Skeletal muscle satellite cell (primary cell): ENCODE data around the gene C3orf52.

ENCODE experiments used
- H3K27me3 ChIP-seq: 2 replicates; pipeline ENCODE4 v1.7.0; 2013; ENCODE audit warnings: low read length; ENCODE audit not compliant: control insufficient read depth, insufficient read depth
- H3K36me3 ChIP-seq: 2 replicates; pipeline ENCODE4 v1.7.0; 2013; ENCODE audit warnings: mild to moderate bottlenecking, control low read depth, low read length; ENCODE audit not compliant: insufficient read depth
- H3K4me1 ChIP-seq: 2 replicates; pipeline ENCODE4 v1.7.0; 2013; ENCODE audit warnings: low read length; ENCODE audit not compliant: control insufficient read depth, insufficient read depth
- H3K4me2 ChIP-seq: 2 replicates; pipeline ENCODE4 v1.7.0; 2013; ENCODE audit warnings: mild to moderate bottlenecking, low read length
- H3K4me3 ChIP-seq: 2 replicates; pipeline ENCODE4 v1.7.0; 2013; ENCODE audit warnings: low read length
- H3K9ac ChIP-seq: 2 replicates; pipeline ENCODE4 v1.7.0; 2013; ENCODE audit warnings: mild to moderate bottlenecking, low read depth, low read length, moderate library complexity
- H3K9me3 ChIP-seq: replicated peaks from 2 replicates; pipeline ENCODE4 v1.7.0; 2013; ENCODE audit warnings: mild to moderate bottlenecking, control low read depth, low read length

Gene C3orf52

DNA sequence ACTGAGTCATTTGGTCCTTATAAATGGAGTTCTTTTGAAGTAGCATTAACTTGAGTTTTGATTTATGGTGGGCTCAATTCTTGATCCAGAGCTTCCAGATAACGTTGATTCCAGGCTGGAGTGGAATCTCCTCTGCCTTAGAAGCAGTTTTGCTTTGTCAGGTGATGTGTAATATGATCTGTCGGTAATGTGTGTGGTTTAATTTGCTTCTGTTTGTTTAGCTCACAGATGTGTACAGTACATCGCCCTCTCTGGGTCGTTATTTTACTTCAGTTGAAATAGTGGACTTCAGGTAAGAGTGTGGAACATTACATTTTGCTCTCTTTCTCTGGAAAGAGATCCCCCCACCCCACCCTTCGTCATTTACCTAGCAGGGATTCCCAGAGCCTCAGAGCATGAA, 23.1 kb downstream of the C3orf52 start:
- Histone ChIP-seq H3K36me3 (peaks cover 2% of the 10 kb centered on the region), H3K9me3 (no peaks in the 10 kb centered on the region), H3K4me3 (no peak overlapping the region), H3K4me1 (no peaks in the 10 kb centered on the region), H3K4me2 (no peak overlapping the region), H3K9ac (no peak overlapping the region), H3K27me3 (no peaks in the 10 kb centered on the region)

DNA sequence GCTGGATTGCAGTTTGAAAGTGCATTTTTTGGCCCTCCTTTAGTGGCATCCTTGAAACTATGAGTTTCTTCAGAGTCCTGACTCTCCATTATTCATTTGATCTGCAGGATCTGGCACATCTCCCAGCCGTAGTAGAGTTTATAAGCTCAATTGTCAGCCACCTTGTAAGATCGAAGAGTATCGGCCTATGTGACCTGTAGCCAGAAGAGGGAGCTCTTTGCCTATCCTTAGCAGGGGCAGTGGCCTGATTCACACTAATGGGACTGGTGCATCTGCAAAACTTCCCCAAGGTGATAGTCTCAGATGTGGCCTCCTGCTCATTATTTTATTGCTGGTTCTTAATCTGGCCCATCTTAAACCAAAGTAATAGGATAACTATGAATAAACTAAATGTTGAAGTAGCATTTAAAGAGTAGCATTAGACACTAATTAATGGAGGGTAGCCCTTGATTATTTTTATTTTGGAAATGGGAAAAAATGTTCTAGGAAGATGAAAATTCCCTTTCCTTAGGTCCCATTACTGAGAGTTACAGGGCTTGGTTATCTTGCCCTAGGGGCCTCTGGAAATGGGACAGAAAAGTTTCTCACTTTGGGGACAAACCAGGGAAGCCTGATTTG, 25.7 kb downstream of the C3orf52 start:
- Histone ChIP-seq H3K4me2 (no peak overlapping the region), H3K9ac (no peak overlapping the region), H3K9me3 (no peaks in the 10 kb centered on the region), H3K4me1 (no peaks in the 10 kb centered on the region), H3K27me3 (no peaks in the 10 kb centered on the region), H3K4me3 (no peak overlapping the region), H3K36me3 (peaks cover 7% of the 10 kb centered on the region)

DNA sequence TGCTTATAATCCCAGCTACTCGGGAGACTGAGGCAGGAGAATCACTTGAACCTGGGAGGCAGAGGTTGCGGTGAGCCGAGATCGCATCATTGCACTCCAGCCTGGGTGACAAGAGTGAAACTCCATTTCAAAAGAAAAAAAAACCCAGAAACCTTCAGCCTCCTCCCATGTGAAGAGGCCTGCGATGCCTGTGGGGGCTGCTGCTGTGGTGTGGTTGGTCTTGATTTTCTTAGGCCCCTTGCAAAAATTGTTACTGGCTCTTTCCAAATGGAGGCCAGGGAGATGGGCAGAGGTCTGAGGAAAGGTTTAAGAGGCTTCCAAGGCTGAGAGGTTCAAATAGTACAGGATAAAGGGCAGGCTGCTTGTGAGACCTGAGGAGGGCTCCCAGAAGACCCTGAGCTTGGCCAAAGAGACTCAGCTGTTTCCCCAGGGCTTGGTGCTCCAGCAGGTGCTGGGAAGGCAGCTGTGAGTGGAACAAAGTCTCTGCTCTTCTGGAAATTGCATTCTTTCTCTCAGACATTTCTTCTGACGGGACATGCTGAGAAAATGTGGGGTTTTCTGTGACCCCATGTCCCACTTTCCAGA, 28.5 kb downstream of the C3orf52 start:
- H3K36me3 ChIP-seq: peaks cover 7% of the 10 kb centered on the region
- no peaks in the 10 kb centered on the region for H3K4me1 ChIP-seq
- H3K27me3 ChIP-seq: no peaks in the 10 kb centered on the region
- H3K9me3 ChIP-seq: no peaks in the 10 kb centered on the region
- no peak overlapping the region for H3K9ac ChIP-seq
- no peak overlapping the region for H3K4me2 ChIP-seq
- H3K4me3 ChIP-seq: no peak overlapping the region

DNA sequence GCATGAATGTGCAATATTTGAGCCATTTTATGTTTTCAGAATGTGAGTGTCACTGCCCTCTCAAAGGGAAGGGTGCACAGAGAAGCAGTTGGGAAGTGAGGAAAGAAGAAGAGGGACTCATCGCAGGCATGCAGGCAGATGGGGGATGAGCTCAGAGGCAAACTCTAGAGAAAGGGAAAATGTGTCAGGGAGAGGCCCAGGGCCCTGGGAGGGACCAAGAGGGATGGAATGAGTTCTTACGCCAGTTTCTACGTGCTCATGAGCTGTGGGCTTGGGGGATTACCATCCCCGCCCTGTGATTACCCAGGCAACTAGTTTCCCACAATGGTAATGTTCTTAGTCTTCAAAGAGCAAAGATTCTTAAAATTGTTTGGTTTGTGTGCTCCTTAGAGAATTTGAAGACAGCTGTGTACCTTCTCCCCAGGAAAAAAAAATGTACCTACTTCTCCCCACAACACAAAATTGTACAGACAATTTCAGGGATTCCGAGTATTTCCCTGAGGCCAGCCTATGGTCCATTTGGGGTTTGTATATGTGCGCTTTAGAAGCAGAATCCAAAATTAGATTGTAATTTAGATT, 29.1 kb downstream of the C3orf52 start:
- no peak overlapping the region for H3K4me2 ChIP-seq
- H3K4me3 ChIP-seq: no peak overlapping the region
- no peak overlapping the region for H3K9ac ChIP-seq
- H3K36me3 ChIP-seq: peaks cover 8% of the 10 kb centered on the region
- H3K4me1 ChIP-seq: no peaks in the 10 kb centered on the region
- no peaks in the 10 kb centered on the region for H3K27me3 ChIP-seq
- H3K9me3 ChIP-seq: no peaks in the 10 kb centered on the region

DNA sequence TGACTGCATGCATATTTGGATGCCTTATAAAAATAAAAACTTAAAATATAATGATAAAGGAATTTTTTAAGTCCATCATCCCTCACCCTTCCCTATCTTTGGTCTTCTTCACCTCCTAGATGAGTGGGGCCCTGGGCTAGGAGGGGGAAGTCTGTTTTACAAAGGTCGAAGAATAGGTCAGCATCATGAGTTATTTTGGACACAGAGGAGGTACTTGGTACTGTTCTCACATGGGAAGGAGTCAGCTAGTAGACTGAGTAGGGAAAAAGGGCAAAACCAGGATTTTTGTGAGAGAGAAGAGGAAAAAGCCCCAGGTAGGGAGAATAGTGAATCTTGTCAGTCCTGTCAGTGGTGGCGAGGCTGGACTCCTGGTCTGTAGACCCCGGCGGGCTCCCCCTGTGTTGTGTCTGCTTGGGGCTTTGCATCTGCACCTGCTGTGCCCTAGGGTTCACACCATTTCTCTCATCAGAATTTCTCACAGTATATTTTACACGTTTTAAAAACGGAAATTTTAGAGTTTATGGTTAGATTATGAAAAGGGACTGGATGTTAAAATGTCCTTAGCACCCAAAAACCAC, 29.7 kb downstream of the C3orf52 start:
- no peak overlapping the region for H3K4me3 ChIP-seq
- no peaks in the 10 kb centered on the region for H3K27me3 ChIP-seq
- H3K4me1 ChIP-seq: no peaks in the 10 kb centered on the region
- no peak overlapping the region for H3K4me2 ChIP-seq
- no peaks in the 10 kb centered on the region for H3K9me3 ChIP-seq
- H3K9ac ChIP-seq: no peak overlapping the region
- H3K36me3 ChIP-seq: peaks cover 8% of the 10 kb centered on the region

DNA sequence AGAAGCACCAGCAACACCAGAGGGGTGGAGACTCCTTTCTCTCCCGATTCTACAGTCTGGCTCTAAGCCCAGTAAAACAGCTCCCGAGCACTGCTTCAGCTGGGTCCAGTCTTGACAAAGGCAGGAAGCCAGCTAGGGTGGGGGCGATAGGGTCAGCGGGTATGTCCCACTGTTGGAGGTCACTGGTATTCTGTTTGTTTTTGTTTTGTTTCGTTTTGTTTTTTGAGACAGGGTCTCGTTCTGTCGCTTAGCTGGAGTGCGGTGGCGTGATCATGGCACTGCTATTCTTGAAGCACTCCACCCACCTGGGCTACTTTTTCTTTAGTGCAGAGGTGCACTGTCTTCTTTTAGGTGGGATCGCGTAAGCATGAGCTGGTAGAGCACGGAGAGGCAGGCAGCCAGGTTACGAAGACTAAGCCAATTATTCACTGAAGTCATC, 30.6 kb downstream of the C3orf52 start:
- Histone ChIP-seq H3K4me2 (no peak overlapping the region), H3K36me3 (peaks cover 11% of the 10 kb centered on the region), H3K4me3 (no peak overlapping the region), H3K4me1 (no peaks in the 10 kb centered on the region), H3K9me3 (no peaks in the 10 kb centered on the region), H3K9ac (no peak overlapping the region), H3K27me3 (no peaks in the 10 kb centered on the region)

DNA sequence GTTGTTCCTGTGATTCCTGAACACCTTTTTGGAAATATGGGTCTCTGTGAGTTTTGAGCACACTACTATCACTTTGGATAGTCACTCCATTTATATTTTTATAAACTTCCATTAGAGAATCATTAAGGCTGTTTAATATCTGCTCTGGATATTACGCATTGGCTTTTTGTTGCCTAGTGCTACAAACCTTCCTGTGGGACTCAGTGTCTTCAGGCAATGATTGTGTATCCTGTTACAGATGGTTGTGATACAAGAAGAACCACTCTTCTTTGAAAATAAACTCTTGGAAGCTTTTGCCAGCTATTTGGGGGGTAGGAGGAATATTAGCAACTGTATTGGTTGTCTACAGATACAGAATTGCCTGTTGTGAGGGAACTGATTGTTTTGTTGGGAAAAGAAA, 31.2 kb downstream of the C3orf52 start:
- Histone ChIP-seq H3K9me3 (no peaks in the 10 kb centered on the region), H3K36me3 (peaks cover 11% of the 10 kb centered on the region), H3K4me3 (no peak overlapping the region), H3K9ac (no peak overlapping the region), H3K27me3 (no peaks in the 10 kb centered on the region), H3K4me2 (no peak overlapping the region), H3K4me1 (no peaks in the 10 kb centered on the region)

DNA sequence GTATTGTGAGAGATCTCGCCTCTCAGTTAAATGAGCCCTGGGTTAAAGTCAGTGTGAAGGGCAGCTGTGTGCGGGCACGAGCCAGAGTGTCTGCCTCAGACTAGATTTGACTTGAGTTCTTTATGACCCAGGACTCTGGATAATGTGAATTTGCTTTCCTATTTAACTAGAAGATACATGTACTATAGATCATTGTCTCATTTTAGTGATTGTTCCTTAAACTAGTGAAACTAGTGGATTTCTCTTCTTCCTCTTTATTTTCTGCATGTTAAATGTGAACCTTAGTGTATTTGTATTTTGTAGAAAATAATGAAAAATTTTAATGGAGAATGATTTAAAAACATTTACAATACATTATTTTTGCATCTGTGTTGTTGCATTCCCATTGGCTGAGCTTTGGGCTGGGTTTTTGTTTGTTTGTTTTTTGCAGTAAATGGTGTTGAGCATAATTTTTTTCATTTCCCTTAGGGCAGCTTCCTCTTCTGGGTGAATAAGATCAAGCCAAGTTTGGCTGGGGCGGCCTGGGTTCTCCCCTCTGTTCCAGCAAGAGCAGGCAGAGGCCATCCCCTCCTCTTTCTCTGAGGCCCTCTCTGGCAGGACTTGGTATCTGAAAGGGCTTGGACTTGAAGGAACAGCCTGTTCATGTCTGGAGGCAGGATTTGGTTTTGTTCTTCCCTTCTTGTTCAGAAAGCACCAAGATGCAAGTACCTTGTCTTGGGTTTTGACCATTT, 31.8 kb downstream of the C3orf52 start:
- peaks cover 11% of the 10 kb centered on the region for H3K36me3 ChIP-seq

DNA sequence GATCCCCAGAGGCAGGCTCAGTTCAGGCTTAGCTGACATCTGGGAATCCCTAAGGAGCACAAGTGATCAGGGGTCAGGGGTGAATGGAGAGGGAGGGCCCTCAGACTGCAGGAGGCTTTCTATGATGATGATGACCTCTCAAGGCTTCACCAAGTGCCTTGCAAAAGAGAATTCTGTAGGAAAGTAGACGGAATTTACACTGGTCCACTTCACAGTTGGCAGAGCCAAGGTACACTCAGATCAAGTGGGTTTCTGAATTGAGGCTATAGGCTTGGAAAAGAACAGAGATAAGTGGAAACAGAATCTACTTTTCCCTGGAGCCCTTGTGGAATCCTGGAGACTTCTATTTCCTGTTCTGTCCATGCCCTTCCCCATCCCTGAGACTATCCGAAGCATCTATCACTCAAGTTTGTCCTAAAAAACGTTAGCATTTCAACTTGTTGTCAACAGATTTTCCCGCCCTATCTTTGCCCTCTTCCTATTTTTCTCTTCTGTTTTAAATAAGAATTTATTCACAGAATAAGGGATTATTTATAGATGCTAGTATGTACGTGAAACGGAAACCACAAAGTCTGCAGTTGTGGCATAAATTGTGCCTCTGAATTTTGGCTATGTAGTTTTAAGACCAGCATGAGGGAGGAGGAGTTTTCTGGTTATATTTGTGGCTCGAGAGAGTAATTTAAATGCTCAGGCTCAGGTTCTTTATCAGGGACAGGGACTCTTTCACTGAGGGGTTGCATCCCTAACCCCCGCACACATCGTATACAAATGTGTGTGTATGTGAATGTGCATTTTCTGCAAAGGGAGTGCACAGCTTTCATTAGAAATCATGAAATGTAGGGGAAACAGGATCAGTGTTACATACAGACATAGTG, 34.0 kb downstream of the C3orf52 start:
- H3K4me1 ChIP-seq: no peaks in the 10 kb centered on the region
- no peak overlapping the region for H3K4me2 ChIP-seq
- no peaks in the 10 kb centered on the region for H3K27me3 ChIP-seq
- peaks cover 11% of the 10 kb centered on the region for H3K36me3 ChIP-seq
- no peak overlapping the region for H3K4me3 ChIP-seq
- H3K9me3 ChIP-seq: no peaks in the 10 kb centered on the region
- no peak overlapping the region for H3K9ac ChIP-seq

More for the DNA sequence above, 31.8 kb downstream of the C3orf52 start:
- H3K4me3 ChIP-seq: no peak overlapping the region
- no peaks in the 10 kb centered on the region for H3K4me1 ChIP-seq
- H3K27me3 ChIP-seq: no peaks in the 10 kb centered on the region
- H3K9ac ChIP-seq: no peak overlapping the region
- H3K4me2 ChIP-seq: no peak overlapping the region
- no peaks in the 10 kb centered on the region for H3K9me3 ChIP-seq

DNA sequence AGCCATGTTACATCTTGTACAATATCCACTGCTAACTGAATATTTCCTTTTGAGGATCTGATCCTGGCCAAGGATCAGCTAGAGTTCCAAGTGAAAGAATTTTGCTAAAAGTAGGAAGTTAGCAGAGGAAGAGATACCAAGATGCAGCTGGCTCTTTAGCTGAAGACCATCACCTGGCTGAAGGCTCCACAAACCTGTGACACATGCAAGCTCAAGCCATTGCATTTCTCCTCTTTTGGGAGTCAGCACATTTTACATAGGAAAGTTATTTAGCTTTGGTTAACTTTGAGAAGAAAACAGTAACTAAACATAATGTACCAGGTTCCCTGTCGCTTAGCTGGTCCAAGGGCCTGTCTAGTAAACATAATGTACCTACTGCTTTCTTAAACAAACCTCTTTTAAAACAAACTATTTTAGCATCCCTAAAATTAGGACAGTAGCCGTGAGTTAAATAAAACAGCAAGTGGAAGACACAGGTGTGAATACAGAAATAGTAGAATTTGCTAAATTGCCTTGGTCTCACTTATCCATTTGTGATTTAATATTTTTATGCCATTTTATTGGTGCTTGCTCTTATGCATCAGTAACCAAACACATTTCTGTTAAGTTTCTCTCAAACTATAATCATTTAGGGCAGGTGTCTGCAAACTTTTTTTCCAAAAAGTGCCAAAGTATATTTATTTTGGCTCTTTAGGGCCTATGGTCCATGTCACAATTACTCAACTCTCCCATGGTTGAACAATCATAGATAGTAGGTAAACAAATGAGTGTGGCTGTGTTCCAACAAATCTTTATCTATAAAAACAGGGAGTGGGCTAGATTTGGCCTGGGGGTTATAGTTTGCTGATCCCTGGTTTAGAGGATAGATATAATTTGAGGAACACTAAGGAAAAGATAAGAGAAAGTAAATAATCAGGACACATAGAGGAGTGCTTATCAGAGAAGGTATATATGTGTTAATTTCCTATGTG, 35.7 kb downstream of the C3orf52 start:
- Histone ChIP-seq H3K4me3 (no peak overlapping the region), H3K9me3 (no peaks in the 10 kb centered on the region), H3K4me2 (no peak overlapping the region), H3K36me3 (peaks cover 7% of the 10 kb centered on the region), H3K4me1 (no peaks in the 10 kb centered on the region), H3K27me3 (no peaks in the 10 kb centered on the region), H3K9ac (no peak overlapping the region)
